Gastrocnemius medialis (tissue), 4 donors: ENCODE measurements around the gene PRKN.

ENCODE experiments used
- CTCF ChIP-seq, 5 experiments: fragments of 450-650 bp in 3 of 5; fragments of 200-600 bp in 2 of 5; sonication (generic) in 2 of 5; IDR thresholded peaks in 4 of 5; conservative IDR thresholded peaks in 1 of 5; 1 replicate in 4 of 5; 2 replicates in 1 of 5; pipeline ENCODE4 v1.5.1; 2016 to 2019; ENCODE audit warnings: antibody characterized with exemption in 5 of 5, mild to moderate bottlenecking in 3 of 5, moderate library complexity in 3 of 5
- POLR2A ChIP-seq, 2 donors: fragments of 450-650 bp; IDR thresholded peaks; one replicate each; pipeline ENCODE4 v1.6.1; 2017; ENCODE audit warnings: antibody characterized with exemption in 2 of 2, mild to moderate bottlenecking in 2 of 2, moderate library complexity in 2 of 2

- TF ChIP-seq POLR2A (IDR thresholded peaks at IDR 0.05) (no peak), CTCF (IDR thresholded peaks at IDR 0.05 in 4 of 5, conservative IDR thresholded peaks at IDR 0.05 in 1 of 5) (no peak)
Observed at GRCh38 chr6:162360901-162361567, 366.5 kb downstream of the PRKN start.
